GM12874 (cell line): Measurements from ENCODE around the gene PRKD3.

Source experiments
- CTCF ChIP-seq: IDR thresholded peaks from 2 replicates; pipeline ENCODE4 v1.5.1; 2011; ENCODE audit warnings: low read depth, mild to moderate bottlenecking, control low read depth, low read length, moderate library complexity; ENCODE audit not compliant: insufficient read depth

Gene PRKD3

GRCh38 chr2:37355735-37356134 lies 31.1 kb upstream of the PRKD3 start:
- TF ChIP-seq CTCF, result no peak

GRCh38 chr2:37354531-37354930 lies 29.9 kb upstream of the PRKD3 start:
- TF ChIP-seq CTCF, result no peak

GRCh38 chr2:37350034-37350433 lies 25.4 kb upstream of the PRKD3 start:
- no peak for TF ChIP-seq CTCF

- TF ChIP-seq CTCF, result no peak
Measured at GRCh38 chr2:37349231-37349860, 24.7 kb upstream of the PRKD3 start.

- TF ChIP-seq CTCF, result no peak
Measured at GRCh38 chr2:37348155-37348554, 23.5 kb upstream of the PRKD3 start.

GRCh38 chr2:37344453-37345361 lies 20.1 kb upstream of the PRKD3 start, which contains the start of gene QPCT:
TSS of gene QPCT (plus strand) at chr2:37344630. CDS start at chr2:37344732, 102 bp downstream.
- no peak for TF ChIP-seq CTCF

GRCh38 chr2:37343537-37344434 lies 19.2 kb upstream of the PRKD3 start:
- no peak for TF ChIP-seq CTCF
